WI38 (cell line): Measurements from ENCODE around the gene AKIRIN2.
"Not testable (repeated sequence)": the region's sequence is repeated elsewhere in the genome, so short reads cannot be mapped to it uniquely, and the experiment has no call there.

Experiments used
- H3K4me3 ChIP-seq: 2 replicates; pipeline ENCODE4 v1.5.1; 2011; ENCODE audit warnings: low read depth, mild to moderate bottlenecking, control low read depth, low read length
- TF ChIP-seq, protein P1 (sequence below): IDR thresholded peaks from 2 replicates; pipeline ENCODE4 v1.5.1; 2012; ENCODE audit warnings: low read depth, mild to moderate bottlenecking, control low read depth, low read length

The AKIRIN2 gene

DNA sequence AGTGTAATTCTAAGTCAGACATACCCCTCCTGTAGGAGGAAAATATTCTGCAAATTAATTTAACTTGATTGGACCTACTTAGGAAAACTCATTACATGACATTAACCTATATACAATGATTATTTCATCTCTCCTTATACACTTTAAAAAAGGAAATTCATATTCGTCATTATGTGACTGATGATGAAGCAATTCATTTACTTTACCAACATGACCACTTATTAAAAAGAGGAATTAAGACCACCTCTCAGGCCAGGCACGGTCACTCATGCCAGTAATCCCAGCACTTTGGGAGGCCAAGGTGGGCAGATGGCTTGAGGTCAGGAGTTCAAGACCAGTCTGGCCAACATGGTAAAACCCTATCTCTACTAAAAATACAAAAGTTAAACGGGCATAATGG is 11.6 kb downstream of the AKIRIN2 start:
- TF ChIP-seq, protein P1, sequence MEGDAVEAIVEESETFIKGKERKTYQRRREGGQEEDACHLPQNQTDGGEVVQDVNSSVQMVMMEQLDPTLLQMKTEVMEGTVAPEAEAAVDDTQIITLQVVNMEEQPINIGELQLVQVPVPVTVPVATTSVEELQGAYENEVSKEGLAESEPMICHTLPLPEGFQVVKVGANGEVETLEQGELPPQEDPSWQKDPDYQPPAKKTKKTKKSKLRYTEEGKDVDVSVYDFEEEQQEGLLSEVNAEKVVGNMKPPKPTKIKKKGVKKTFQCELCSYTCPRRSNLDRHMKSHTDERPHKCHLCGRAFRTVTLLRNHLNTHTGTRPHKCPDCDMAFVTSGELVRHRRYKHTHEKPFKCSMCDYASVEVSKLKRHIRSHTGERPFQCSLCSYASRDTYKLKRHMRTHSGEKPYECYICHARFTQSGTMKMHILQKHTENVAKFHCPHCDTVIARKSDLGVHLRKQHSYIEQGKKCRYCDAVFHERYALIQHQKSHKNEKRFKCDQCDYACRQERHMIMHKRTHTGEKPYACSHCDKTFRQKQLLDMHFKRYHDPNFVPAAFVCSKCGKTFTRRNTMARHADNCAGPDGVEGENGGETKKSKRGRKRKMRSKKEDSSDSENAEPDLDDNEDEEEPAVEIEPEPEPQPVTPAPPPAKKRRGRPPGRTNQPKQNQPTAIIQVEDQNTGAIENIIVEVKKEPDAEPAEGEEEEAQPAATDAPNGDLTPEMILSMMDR, result no peak
- H3K4me3 ChIP-seq, result no peak overlapping the region

DNA sequence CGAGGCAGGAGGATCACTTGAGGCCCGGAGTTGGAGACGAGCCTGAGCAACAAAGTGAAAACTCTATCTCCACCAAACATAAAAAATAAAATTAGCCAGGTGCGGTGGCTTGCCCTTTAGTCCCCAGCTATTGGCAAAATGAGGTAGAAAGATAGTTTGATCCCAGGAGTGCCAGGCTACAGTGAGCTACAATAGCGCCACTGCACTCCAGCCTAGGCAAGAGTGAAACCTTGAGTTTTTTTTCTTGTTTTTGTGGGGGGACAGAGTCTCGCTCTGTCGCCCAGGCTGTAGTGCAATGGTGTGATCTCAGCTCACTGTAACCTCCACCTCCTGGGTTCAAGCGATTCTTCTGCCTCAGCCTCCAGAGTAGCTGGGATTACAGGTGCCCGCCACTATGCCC is 14.1 kb downstream of the AKIRIN2 start:
- H3K4me3 ChIP-seq, result not testable (repeated sequence)

DNA sequence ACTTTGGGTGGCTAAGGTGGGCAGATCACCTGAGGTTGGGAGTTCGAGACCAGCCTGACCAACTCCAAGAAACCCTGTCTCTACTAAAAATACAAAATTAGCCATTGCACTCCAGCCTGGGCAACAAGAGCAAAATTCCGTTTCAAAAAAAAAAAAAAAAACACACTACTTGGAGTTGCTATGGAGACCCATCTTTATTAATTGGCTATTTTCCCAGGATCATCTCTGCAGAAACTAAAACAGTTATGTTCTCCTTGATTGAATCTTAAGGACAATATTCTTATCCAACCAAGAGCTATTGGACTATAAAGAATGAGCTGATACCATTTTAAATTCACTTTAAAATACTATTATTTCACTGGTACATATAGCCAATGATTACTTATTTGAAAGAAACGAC is 14.7 kb downstream of the AKIRIN2 start:
- H3K4me3 ChIP-seq, result no peak overlapping the region
- TF ChIP-seq, protein P1, result no peak

GRCh38 chr6:87686636-87687205 is 15.3 kb downstream of the AKIRIN2 start:
- not testable (repeated sequence) for H3K4me3 ChIP-seq

GRCh38 chr6:87684895-87685654 is 17.0 kb downstream of the AKIRIN2 start:
- TF ChIP-seq, protein P1, result no peak
- no peak overlapping the region for H3K4me3 ChIP-seq

GRCh38 chr6:87683890-87684289 is 18.1 kb downstream of the AKIRIN2 start:
- TF ChIP-seq, protein P1, result no peak
- no peak overlapping the region for H3K4me3 ChIP-seq

GRCh38 chr6:87682310-87682709 is 19.7 kb downstream of the AKIRIN2 start:
- TF ChIP-seq, protein P1, result no peak
- no peak overlapping the region for H3K4me3 ChIP-seq

GRCh38 chr6:87675004-87675681 is 26.9 kb downstream of the AKIRIN2 start:
- no peak overlapping the region for H3K4me3 ChIP-seq
- TF ChIP-seq, protein P1, result no peak
